A549 (cell line): Measurements from ENCODE around the gene TYW5. TPM values are rescaled to one million over a fixed set of nuclear protein-coding genes. Genes with fewer than 3 reads are reported as not detected.
"Not testable (repeated sequence)": the region's sequence is repeated elsewhere in the genome, so short reads cannot be mapped to it uniquely, and the experiment has no call there.

Experiments
- ATAC-seq, 2 experiments: fragments of 200-7000 bp in 1 of 2; fragments of >200 bp in 1 of 2; cut with Nextera tagmentation in 1 of 2; cut with Tn5 transposase in 1 of 2; 3 replicates each; pipeline versions ENCODE4 v1.8.0 to v1.9.1; 2018 to 2020; ENCODE audit warnings: mild to moderate bottlenecking in 1 of 2, moderate library complexity in 1 of 2
- CTCF ChIA-PET: fragments of 300-600 bp; sonication (Branson Sonifier 250); formaldehyde crosslinking; extraction: SDS; loops from one replicate; lab custom pipeline; 2021; ENCODE audit warnings: antibody characterized with exemption, inconsistent platforms; lab: Yijun Ruan, JAX
- POLR2A ChIA-PET: fragments of 350-600 bp; formaldehyde crosslinking; extraction: SDS; loops from one replicate; lab custom pipeline; 2021; ENCODE audit warnings: antibody characterized with exemption, inconsistent platforms; lab: Yijun Ruan, JAX
- DNase-seq, 2 experiments: peaks; one replicate each; pipeline versions ENCODE4 v3.0.0 to v3.0.0-alpha.2; 2011 to 2016; ENCODE audit warnings: low read depth in 1 of 2, low spot score in 1 of 2
- FAIRE-seq: peaks from 2 replicates; lab custom pipeline; 2011; peaks lifted over from hg19 to GRCh38; lab: Jason Lieb, UNC
- H3K27ac ChIP-seq, 2 experiments: fragments of >200 bp; sonication (Bioruptor Twin); formaldehyde crosslinking; 3 replicates each; pipeline ENCODE4 v1.5.1; 2016 to 2017
- H3K4me1 ChIP-seq: fragments of >200 bp; sonication (Bioruptor Twin); formaldehyde crosslinking; 3 replicates; pipeline ENCODE4 v1.6.1; 2016
- H3K4me2 ChIP-seq: fragments of >200 bp; sonication (Bioruptor Twin); formaldehyde crosslinking; 3 replicates; pipeline ENCODE4 v1.6.1; 2016
- H3K4me3 ChIP-seq: fragments of >200 bp; sonication (Bioruptor Twin); formaldehyde crosslinking; 3 replicates; pipeline ENCODE4 v1.5.1; 2016
- H3K9me3 ChIP-seq: fragments of >200 bp; sonication (Bioruptor Twin); formaldehyde crosslinking; 3 replicates; pipeline ENCODE4 v1.6.1; 2016
- ATOH8 ChIP-seq: fragments of 250-450 bp; sonication (Bioruptor Pico); IDR thresholded peaks from 2 replicates; pipeline ENCODE4 v1.5.0; 2020; ENCODE audit warnings: low read depth, mild to moderate bottlenecking, moderate library complexity
- BHLHE40 ChIP-seq: IDR thresholded peaks from 2 replicates; pipeline ENCODE4 v1.6.1; 2012; ENCODE audit warnings: low read depth, low read length, inconsistent platforms
- CBX8 ChIP-seq: fragments of 200-600 bp; sonication (generic); IDR thresholded peaks from 2 replicates; pipeline ENCODE4 v1.6.1; 2016
- CHD2 ChIP-seq: fragments of 150-350 bp; IDR thresholded peaks from 2 replicates; pipeline ENCODE4 v1.6.1; 2014; ENCODE audit warnings: low read length; ENCODE audit not compliant: partially characterized antibody
- E2F6 ChIP-seq: IDR thresholded peaks from 2 replicates; pipeline ENCODE4 v1.6.1; 2012; ENCODE audit warnings: low read depth, borderline replicate concordance
- FOXS1 ChIP-seq: fragments of 250-450 bp; sonication (Bioruptor Pico); IDR thresholded peaks from 2 replicates; pipeline ENCODE4 v1.5.0; 2020; ENCODE audit warnings: mild to moderate bottlenecking, moderate library complexity
- HEYL ChIP-seq: fragments of 250-450 bp; sonication (Bioruptor Pico); IDR thresholded peaks from 2 replicates; pipeline ENCODE4 v1.8.0; 2021; ENCODE audit warnings: mild to moderate bottlenecking, moderate library complexity
- HOXB5 ChIP-seq: fragments of 250-450 bp; sonication (Bioruptor Pico); IDR thresholded peaks from 2 replicates; pipeline ENCODE4 v1.5.0; 2020; ENCODE audit warnings: mild to moderate bottlenecking, moderate library complexity
- KDM1A ChIP-seq: fragments of 200-600 bp; sonication (generic); IDR thresholded peaks from 2 replicates; pipeline ENCODE4 v1.6.1; 2016; ENCODE audit warnings: low read depth, mild to moderate bottlenecking
- KDM5A ChIP-seq: fragments of 200-600 bp; sonication (generic); IDR thresholded peaks from 2 replicates; pipeline ENCODE4 v1.6.1; 2016; ENCODE audit warnings: antibody characterized with exemption, mild to moderate bottlenecking
- MAZ ChIP-seq: fragments of 150-350 bp; IDR thresholded peaks from 2 replicates; pipeline ENCODE4 v1.6.1; 2014; ENCODE audit warnings: antibody characterized with exemption, low read depth, low read length, borderline replicate concordance
- MYC ChIP-seq: IDR thresholded peaks from 2 replicates; pipeline ENCODE4 v1.6.1; 2012; ENCODE audit warnings: mild to moderate bottlenecking, inconsistent platforms, low read length, improper control_type of control experiment, borderline replicate concordance
- NFE2L2 ChIP-seq: fragments of 150-350 bp; conservative IDR thresholded peaks from 2 replicates; pipeline ENCODE4 v1.6.1; 2014; ENCODE audit warnings: low read length
- PBX3 ChIP-seq: IDR thresholded peaks from 2 replicates; pipeline ENCODE4 v1.6.1; 2012
- RCOR1 ChIP-seq: fragments of 150-350 bp; IDR thresholded peaks from 2 replicates; pipeline ENCODE4 v1.6.1; 2014; ENCODE audit warnings: antibody characterized with exemption, low read length, low read depth
- SREBF2 ChIP-seq: fragments of 450-650 bp; IDR thresholded peaks from 2 replicates; pipeline ENCODE4 v1.6.1; 2014; ENCODE audit warnings: mild to moderate bottlenecking, moderate library complexity
- TP53 ChIP-seq: fragments of 250-450 bp; sonication (Bioruptor Pico); IDR thresholded peaks from 2 replicates; pipeline ENCODE4 v1.5.0; 2021; ENCODE audit warnings: mild to moderate bottlenecking, moderate library complexity
- ZFP36 ChIP-seq: fragments of 450-650 bp; IDR thresholded peaks from 2 replicates; pipeline ENCODE4 v1.6.1; 2014; ENCODE audit warnings: borderline replicate concordance; ENCODE audit not compliant: partially characterized antibody
- WGBS: methylation state at CpG from one replicate; pipeline ENCODE4 v1.1.6; 2017; ENCODE audit errors: missing lambda C conversion rate; 5-methylcytosine and 5-hydroxymethylcytosine counted together
- polyA plus RNA-seq, 4 experiments: library from polyadenylated mRNA; depleted of rRNA in 3 of 4; stranded (reverse); fragments of >200 nt; fragmentation: RNase III in 1 of 4; extraction: RNeasy Plus Mini Kit Qiagen cat#74134 plus additional on column Dnase treatment in 1 of 4; gene quantifications; 2 replicates in 3 of 4; 3 replicates in 1 of 4; pipeline ENCODE4 v1.2.3, GENCODE V29; 2011 to 2017
- TF ChIP-seq, protein P1 (sequence below): fragments of 250-450 bp; sonication (Bioruptor Pico); IDR thresholded peaks from 2 replicates; pipeline ENCODE4 v1.5.0; 2021; ENCODE audit warnings: mild to moderate bottlenecking, moderate library complexity, borderline replicate concordance

Gene TYW5
- polyA plus RNA-seq, 2 of the 4 experiments (the other 2 are of a cell fraction) = 7.8 to 15.2 TPM

DNA sequence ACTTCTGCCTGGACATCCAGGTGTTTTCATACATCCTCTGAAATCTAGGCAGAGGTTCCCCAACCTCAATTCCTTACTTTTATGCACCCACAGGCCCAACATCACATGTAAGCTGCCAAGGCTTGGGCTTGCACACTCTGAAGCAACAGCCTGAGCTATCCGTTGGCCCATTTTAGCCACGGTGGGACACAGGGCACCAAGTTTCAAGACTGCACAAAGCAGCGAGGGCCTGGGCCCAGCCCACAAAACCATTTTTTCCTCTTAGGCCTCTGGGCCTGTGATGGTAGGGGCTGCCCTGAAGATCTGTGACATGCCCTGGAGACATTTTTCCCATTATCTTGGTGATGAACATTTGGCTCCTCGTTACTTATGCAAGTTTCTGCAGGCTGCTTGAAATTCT is 38.3 kb downstream of the TYW5 start:
- FAIRE-seq = no peak

GRCh38 chr2:199914372-199914958 is 40.8 kb downstream of the TYW5 start:
- Histone ChIP-seq H3K9me3 (peaks cover 13% of the 10 kb centered on the region), H3K4me3 (no peak overlapping the region), H3K4me1 (peaks cover 7% of the 10 kb centered on the region; the same call in 2 of the 3 replicates), H3K27ac (no peak overlapping the region), H3K4me2 (peak overlapping the region; percentile 51)
- ChIA-PET CTCF (interaction anchor here (0.6 kb wide), 1 partner anchor 639 kb away, joined by 3 read pairs; no protein-coding TSS in a partner anchor), POLR2A (no interaction called here)
- TF ChIP-seq ATOH8 (CRISPR knock-in tag) (no peak), RCOR1 (no peak), KDM1A (no peak), CBX8 (no peak), KDM5A (no peak)
- DNase-seq = no peak
- WGBS = 83% methylated on average over 2 of the region's 2 CpGs
- no peak for FAIRE-seq
- ATAC-seq = no peak

More for the DNA sequence above, 38.3 kb downstream of the TYW5 start:
- CTCF ChIA-PET = no interaction called here
- TF ChIP-seq SREBF2 (no peak), ZFP36 (peak; percentile 92)
- WGBS = 76% methylated on average over 4 of the region's 4 CpGs
- POLR2A ChIA-PET = no interaction called here
- no peak overlapping the region for H3K4me2 ChIP-seq
- H3K4me1 ChIP-seq = peaks cover 7% of the 10 kb centered on the region; the same call in 2 of the 3 replicates
- H3K27ac ChIP-seq = no peak overlapping the region
- H3K4me3 ChIP-seq = no peak overlapping the region
- no peak for ATAC-seq
- DNase-seq = no peak
- peaks cover 13% of the 10 kb centered on the region for H3K9me3 ChIP-seq

DNA sequence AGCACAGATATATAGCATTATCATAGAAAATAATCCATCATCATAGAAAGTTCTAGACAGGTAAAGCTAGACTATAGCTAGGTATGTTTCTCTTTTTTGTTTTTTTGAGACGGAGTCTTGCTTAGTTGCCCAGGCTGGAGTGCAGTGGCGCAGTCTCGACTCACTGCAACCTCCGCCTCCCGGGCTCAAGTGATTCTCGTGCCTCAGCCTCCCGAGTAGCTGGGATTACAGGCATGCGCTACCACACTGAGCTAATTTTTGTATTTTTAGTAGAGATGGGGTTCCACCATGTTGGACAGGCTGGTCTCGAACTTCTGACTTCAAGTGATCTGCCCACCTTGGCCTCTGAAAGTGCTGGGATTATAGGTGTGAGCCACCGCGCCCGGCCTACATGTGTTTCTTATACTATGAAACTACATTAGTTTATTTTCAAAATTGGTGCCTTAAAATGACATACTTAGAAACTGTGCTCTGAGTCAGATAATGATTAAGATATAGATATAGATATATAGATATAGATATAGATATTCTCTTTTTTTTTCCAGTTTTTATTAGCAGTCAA is 42.7 kb downstream of the TYW5 start:
- CTCF ChIA-PET = interaction anchor here (1.4 kb wide), 1 partner anchor 30 kb away, joined by 3 read pairs; no protein-coding TSS in a partner anchor
- H3K4me1 ChIP-seq, ATAC-seq, FAIRE-seq, POLR2A ChIA-PET, DNase-seq: not testable (repeated sequence)
- Histone ChIP-seq H3K4me2 (peak overlapping the region; percentile 69), H3K27ac (peak overlapping the region; percentile 88 to 97), H3K9me3 (peaks cover 12% of the 10 kb centered on the region), H3K4me3 (peak overlapping the region; percentile 55)
- 12% methylated on average over 12 of the region's 12 CpGs for WGBS

- peaks cover 4% of the 10 kb centered on the region; the same call in 2 of the 3 replicates for H3K9me3 ChIP-seq
- WGBS = under 1% methylated on average over 13 of the region's 13 CpGs
- no peak for FAIRE-seq
- ChIA-PET CTCF (interaction anchor here (1.4 kb wide), 1 partner anchor 29 kb away, joined by 3 read pairs; no protein-coding TSS in a partner anchor), POLR2A (interaction anchor here (0.7 kb wide), 1 partner anchor 15 kb away, joined by 3 read pairs; no protein-coding TSS in a partner anchor)
- no peak for DNase-seq
- H3K27ac ChIP-seq = peak overlapping the region; percentile 88 to 97
- peak overlapping the region; percentile 55 for H3K4me3 ChIP-seq
- no peak for ATAC-seq
- H3K4me2 ChIP-seq = peak overlapping the region; percentile 69
- H3K4me1 ChIP-seq = peaks cover 7% of the 10 kb centered on the region; the same call in 2 of the 3 replicates
- TF ChIP-seq FOXS1 (CRISPR knock-in tag) (no peak), MYC (0 out of 2 replicates have a peak, but pooled peaks have one; percentile 23)
- TF ChIP-seq, all 56 proteins: peak for 1
Measured at GRCh38 chr2:199911877-199912161, 43.5 kb downstream of the TYW5 start.

GRCh38 chr2:199911052-199911876 is 44.0 kb downstream of the TYW5 start, which contains the start of gene C2orf69:
Gene C2orf69 (plus strand): TSS chr2:199911293. CDS start chr2:199911439, 146 bp downstream.
- Histone ChIP-seq H3K4me2 (peak within 1 kb of the TSS; percentile 76), H3K9me3 (no peaks in the 10 kb centered on the region), H3K27ac (peak within 1 kb of the TSS; percentile 88 to 97), H3K4me1 (peaks cover 7% of the 10 kb centered on the region; the same call in 2 of the 3 replicates), H3K4me3 (peak within 1 kb of the TSS; percentile 55)
- ChIA-PET CTCF (interaction anchor here (1.2 to 1.4 kb wide), 2 partner anchors 28 to 206 kb away, joined by 3 read pairs; no protein-coding TSS in a partner anchor), POLR2A (interaction anchor here (0.7 to 1.3 kb wide), 3 partner anchors 16 to 44 kb away, joined by 3 to 4 read pairs (median 3); no protein-coding TSS in a partner anchor)
- FAIRE-seq = no peak
- DNase-seq = peak; percentile 87 to 99
- 2% methylated on average over 54 of the region's 85 CpGs for WGBS
- ATAC-seq = peak; percentile 94 to 95
- no peak for TF ChIP-seq TP53 (CRISPR knock-in tag)
- TF ChIP-seq PBX3 = no peak
- no peak for TF ChIP-seq HOXB5 (CRISPR knock-in tag)
- peak; percentile 71 for TF ChIP-seq E2F6
- 0 out of 2 replicates have a peak, but pooled peaks have one; percentile 16 for TF ChIP-seq MAZ
- no peak for TF ChIP-seq NFE2L2
- TF ChIP-seq, protein P1, sequence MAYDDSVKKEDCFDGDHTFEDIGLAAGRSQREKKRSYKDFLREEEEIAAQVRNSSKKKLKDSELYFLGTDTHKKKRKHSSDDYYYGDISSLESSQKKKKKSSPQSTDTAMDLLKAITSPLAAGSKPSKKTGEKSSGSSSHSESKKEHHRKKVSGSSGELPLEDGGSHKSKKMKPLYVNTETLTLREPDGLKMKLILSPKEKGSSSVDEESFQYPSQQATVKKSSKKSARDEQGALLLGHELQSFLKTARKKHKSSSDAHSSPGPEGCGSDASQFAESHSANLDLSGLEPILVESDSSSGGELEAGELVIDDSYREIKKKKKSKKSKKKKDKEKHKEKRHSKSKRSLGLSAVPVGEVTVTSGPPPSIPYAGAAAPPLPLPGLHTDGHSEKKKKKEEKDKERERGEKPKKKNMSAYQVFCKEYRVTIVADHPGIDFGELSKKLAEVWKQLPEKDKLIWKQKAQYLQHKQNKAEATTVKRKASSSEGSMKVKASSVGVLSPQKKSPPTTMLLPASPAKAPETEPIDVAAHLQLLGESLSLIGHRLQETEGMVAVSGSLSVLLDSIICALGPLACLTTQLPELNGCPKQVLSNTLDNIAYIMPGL = no peak
- no peak for TF ChIP-seq HEYL (CRISPR knock-in tag)
- TF ChIP-seq CHD2 = no peak
- no peak for TF ChIP-seq BHLHE40
